Measurements from ENCODE around the gene FAM120C.

GRCh38 chrX:54076903-54077302 is 106.2 kb downstream of the FAM120C start:
- TF ChIP-seq, protein P1, sequence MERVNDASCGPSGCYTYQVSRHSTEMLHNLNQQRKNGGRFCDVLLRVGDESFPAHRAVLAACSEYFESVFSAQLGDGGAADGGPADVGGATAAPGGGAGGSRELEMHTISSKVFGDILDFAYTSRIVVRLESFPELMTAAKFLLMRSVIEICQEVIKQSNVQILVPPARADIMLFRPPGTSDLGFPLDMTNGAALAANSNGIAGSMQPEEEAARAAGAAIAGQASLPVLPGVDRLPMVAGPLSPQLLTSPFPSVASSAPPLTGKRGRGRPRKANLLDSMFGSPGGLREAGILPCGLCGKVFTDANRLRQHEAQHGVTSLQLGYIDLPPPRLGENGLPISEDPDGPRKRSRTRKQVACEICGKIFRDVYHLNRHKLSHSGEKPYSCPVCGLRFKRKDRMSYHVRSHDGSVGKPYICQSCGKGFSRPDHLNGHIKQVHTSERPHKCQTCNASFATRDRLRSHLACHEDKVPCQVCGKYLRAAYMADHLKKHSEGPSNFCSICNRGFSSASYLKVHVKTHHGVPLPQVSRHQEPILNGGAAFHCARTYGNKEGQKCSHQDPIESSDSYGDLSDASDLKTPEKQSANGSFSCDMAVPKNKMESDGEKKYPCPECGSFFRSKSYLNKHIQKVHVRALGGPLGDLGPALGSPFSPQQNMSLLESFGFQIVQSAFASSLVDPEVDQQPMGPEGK (CRISPR knock-in tag; IDR thresholded peaks at IDR 0.05; ENCODE audit: borderline replicate concordance), result no peak
- TF ChIP-seq, protein P2, sequence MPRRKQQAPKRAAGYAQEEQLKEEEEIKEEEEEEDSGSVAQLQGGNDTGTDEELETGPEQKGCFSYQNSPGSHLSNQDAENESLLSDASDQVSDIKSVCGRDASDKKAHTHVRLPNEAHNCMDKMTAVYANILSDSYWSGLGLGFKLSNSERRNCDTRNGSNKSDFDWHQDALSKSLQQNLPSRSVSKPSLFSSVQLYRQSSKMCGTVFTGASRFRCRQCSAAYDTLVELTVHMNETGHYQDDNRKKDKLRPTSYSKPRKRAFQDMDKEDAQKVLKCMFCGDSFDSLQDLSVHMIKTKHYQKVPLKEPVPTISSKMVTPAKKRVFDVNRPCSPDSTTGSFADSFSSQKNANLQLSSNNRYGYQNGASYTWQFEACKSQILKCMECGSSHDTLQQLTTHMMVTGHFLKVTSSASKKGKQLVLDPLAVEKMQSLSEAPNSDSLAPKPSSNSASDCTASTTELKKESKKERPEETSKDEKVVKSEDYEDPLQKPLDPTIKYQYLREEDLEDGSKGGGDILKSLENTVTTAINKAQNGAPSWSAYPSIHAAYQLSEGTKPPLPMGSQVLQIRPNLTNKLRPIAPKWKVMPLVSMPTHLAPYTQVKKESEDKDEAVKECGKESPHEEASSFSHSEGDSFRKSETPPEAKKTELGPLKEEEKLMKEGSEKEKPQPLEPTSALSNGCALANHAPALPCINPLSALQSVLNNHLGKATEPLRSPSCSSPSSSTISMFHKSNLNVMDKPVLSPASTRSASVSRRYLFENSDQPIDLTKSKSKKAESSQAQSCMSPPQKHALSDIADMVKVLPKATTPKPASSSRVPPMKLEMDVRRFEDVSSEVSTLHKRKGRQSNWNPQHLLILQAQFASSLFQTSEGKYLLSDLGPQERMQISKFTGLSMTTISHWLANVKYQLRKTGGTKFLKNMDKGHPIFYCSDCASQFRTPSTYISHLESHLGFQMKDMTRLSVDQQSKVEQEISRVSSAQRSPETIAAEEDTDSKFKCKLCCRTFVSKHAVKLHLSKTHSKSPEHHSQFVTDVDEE (CRISPR knock-in tag; IDR thresholded peaks at IDR 0.05), result no peak
- no peak for TF ChIP-seq CREB5 (CRISPR knock-in tag; IDR thresholded peaks at IDR 0.05; ENCODE audit: low read depth)
- TF ChIP-seq ZFP30 (CRISPR knock-in tag; IDR thresholded peaks at IDR 0.05), result no peak
- no peak for TF ChIP-seq BACH2 (CRISPR knock-in tag; IDR thresholded peaks at IDR 0.05; ENCODE audit: borderline replicate concordance)
- TF ChIP-seq SNAI2 (CRISPR knock-in tag; IDR thresholded peaks at IDR 0.05), result no peak
- no peak for TF ChIP-seq PPARA (CRISPR knock-in tag; IDR thresholded peaks at IDR 0.05; ENCODE audit: borderline replicate concordance)
- no peak for TF ChIP-seq ZNF565 (CRISPR knock-in tag; conservative IDR thresholded peaks at IDR 0.05; ENCODE audit: low read depth)
